ENCODE data around the gene GPATCH8.
"Not testable (repeated sequence)": the region's sequence is repeated elsewhere in the genome, so short reads cannot be mapped to it uniquely, and the experiment has no call there.

The GPATCH8 gene

GRCh38 chr17:44527954-44528353 is 24.7 kb upstream of the GPATCH8 start:
- no peak for DNase-seq (ENCODE audit: low read depth, low spot score)

- DNase-seq (ENCODE audit: low read depth, low spot score), result no peak
These were observed 23.9 kb upstream of the GPATCH8 start for GRCh38 chr17:44527102-44527501.

- DNase-seq (ENCODE audit: low read depth, low spot score), result no peak
These were observed 20.4 kb upstream of the GPATCH8 start for GRCh38 chr17:44523672-44523972.

- DNase-seq (ENCODE audit: low read depth, low spot score), result no peak
These were observed 19.9 kb upstream of the GPATCH8 start for GRCh38 chr17:44522883-44523671.

GRCh38 chr17:44518032-44518431 is 14.8 kb upstream of the GPATCH8 start:
- no peak for DNase-seq (ENCODE audit: low read depth, low spot score)

GRCh38 chr17:44511241-44512134 is 8.3 kb upstream of the GPATCH8 start:
- DNase-seq (ENCODE audit: low read depth, low spot score), result not testable (repeated sequence)

- not testable (repeated sequence) for DNase-seq (ENCODE audit: low read depth, low spot score)
These were observed 3.9 kb upstream of the GPATCH8 start for GRCh38 chr17:44506939-44507604.

DNA sequence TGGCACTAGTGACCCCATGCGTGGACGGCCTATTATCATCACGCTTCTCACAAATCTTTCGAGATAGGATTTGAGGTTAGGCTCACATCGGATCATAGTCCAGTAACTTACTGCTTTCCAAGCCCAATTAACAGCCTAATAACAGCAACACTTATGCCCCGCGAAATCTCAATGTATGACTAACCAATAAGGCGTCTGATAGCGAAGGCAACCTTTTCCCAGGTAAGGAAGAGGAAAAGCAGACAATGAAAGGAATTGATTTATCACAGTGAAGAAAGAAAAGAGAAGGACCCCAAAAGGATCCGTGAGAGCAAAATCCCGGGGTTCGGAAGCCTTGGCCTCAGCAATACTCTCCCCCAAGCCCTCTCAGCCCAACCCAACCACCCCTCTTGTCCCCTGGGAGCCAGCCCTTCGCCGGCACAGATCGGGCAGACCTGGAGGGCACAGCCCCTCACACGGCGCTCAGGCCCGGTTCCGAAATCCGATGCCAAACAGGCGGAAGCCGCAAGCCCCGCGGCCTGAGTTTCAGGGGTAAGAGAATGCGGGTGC is 534 bp downstream of the GPATCH8 start:
- no peak for DNase-seq (ENCODE audit: low read depth, low spot score)

- no peak for DNase-seq (ENCODE audit: low read depth, low spot score)
These were observed 1.3 kb downstream of the GPATCH8 start for GRCh38 chr17:44501866-44502375.

- no peak for DNase-seq (ENCODE audit: low read depth, low spot score)
These were observed 3.5 kb downstream of the GPATCH8 start for GRCh38 chr17:44499722-44500121.

GRCh38 chr17:44496815-44497214 is 6.4 kb downstream of the GPATCH8 start:
- no peak for DNase-seq (ENCODE audit: low read depth, low spot score)

- no peak for DNase-seq (ENCODE audit: low read depth, low spot score)
These were observed 9.9 kb downstream of the GPATCH8 start for GRCh38 chr17:44493339-44493738.

DNA sequence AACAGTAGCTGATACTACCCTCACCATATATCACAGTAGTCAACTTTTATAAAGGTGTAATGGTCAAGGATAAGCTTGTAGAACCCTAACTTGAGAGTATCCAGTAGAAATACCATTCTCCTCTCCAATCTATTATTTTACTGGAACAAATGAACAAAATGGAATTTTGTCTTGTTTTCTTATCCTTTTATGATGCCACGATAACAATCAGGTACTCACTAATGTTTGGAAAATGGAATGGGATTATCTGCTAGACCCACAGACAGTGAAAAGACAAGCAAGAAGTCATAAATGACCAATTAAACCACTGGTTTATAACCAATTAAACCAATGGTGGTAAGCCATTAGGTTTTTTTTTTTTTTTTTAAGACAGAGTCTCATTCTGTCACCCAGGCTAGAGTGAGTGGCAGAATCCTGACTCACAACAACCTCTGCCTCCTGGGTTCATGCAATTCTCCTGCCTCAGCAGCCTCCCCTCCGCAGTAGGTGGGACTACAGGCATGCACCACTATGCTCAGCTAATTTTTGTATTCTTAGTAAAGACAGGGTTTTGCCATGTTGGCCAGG is 10.4 kb downstream of the GPATCH8 start:
- no peak for DNase-seq (ENCODE audit: low read depth, low spot score)

DNA sequence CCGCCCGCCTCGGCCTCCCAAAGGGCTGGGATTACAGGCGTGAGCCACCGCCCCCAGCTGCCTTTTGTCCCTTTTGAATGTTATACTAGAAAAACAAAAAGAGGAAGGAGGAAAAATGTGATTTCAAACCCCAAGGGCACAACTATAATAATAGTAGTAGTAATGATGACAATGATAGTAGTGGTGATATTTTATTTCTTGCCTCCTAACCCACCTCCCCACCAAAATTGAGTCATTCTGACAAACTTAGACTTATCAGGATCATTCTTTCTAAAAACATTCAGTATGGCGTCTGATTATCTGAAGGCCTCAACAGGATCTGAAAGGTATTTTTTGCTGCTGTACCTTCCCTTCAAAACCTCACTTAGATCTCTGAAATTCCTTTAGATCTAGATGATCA is 13.6 kb downstream of the GPATCH8 start:
- DNase-seq (ENCODE audit: low read depth, low spot score), result no peak

- DNase-seq (ENCODE audit: low read depth, low spot score), result no peak
These were observed 16.0 kb downstream of the GPATCH8 start for GRCh38 chr17:44487170-44487569.

- no peak for DNase-seq (ENCODE audit: low read depth, low spot score)
These were observed 29.8 kb downstream of the GPATCH8 start for GRCh38 chr17:44473367-44473766.

DNA sequence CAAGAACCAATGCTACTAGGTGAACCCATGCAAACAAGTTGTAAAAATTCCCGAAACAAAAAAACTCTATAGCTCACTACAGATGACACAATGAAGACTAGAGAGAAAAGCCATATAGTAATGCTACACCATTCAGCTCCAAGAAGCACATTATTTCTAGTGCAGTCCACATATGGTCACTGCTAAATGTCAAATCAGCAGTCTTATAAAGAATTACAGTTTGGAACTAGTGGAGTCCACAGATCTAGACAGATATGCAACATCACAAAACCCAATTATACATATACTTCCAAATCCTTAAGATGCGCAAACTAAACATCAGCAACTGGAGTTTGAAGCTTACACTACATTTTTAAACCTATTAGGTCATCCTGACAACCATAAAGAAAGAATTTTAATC is 33.5 kb downstream of the GPATCH8 start:
- no peak for DNase-seq (ENCODE audit: low read depth, low spot score)

DNA sequence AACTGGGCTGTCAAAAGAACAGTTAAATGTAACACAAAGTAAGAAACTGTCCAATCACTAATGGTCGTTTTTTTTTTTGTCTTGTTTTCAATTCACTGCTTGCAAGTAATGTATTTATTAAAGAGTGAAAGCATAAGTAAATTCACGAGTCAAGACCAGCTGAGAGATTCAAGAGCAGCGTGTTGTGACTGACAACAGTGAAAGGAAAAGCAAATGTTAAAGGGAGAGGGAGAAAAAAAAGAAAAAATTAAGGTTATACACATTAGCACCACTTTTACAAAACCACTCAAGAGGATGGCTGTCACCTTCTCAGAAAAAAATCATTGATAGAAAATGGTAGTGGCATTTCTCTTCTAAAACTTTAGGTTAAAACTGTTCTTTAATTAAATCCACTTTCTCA is 36.1 kb downstream of the GPATCH8 start:
- DNase-seq (ENCODE audit: low read depth, low spot score), result no peak

GRCh38 chr17:44466339-44466738 is 36.9 kb downstream of the GPATCH8 start:
- no peak for DNase-seq (ENCODE audit: low read depth, low spot score)

DNA sequence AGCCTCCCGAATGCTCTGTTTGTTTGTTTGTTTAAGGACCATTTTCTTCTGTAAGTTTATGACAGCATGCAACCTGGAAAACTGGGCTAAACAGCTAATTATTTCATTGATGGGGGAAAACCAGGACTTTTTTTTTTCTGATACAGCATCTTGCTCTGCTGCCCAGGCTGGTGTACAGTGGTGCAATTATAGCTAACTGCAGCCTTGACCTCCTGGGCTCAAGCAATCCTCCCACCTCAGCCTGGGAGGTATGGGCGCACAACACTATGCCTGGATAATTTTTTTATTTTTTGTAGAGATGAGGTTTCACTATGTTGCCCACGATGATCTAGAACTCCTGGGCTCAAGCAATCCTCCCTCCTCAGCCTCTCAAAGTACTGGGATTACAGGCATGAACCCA is 37.3 kb downstream of the GPATCH8 start:
- no peak for DNase-seq (ENCODE audit: low read depth, low spot score)

GRCh38 chr17:44465276-44465675 is 37.9 kb downstream of the GPATCH8 start:
- no peak for DNase-seq (ENCODE audit: low read depth, low spot score)

GRCh38 chr17:44464037-44464436 is 39.2 kb downstream of the GPATCH8 start:
- DNase-seq (ENCODE audit: low read depth, low spot score), result no peak

Measured in smooth muscle cell of the brain vasculature (primary cell).